Measurements from ENCODE around the gene ZC3H4.

GRCh38 chr19:47049307-47049700 lies 64.3 kb downstream of the ZC3H4 start:
- no peak for TF ChIP-seq POLR2A (IDR thresholded peaks at IDR 0.05)
- TF ChIP-seq CTCF (IDR thresholded peaks at IDR 0.05), result no peak
